ENCODE measurements around the gene SNAPC3. TPM values are rescaled to one million over a fixed set of nuclear protein-coding genes. Genes with fewer than 3 reads are reported as not detected.
A peak's percentile ranks its signal among the peaks of the same experiment; 100 is the strongest.

SNAPC3 gene
- 59.5 and 68.7 TPM in 2 replicates for total RNA-seq (ENCODE audit: low replicate concordance)

DNA sequence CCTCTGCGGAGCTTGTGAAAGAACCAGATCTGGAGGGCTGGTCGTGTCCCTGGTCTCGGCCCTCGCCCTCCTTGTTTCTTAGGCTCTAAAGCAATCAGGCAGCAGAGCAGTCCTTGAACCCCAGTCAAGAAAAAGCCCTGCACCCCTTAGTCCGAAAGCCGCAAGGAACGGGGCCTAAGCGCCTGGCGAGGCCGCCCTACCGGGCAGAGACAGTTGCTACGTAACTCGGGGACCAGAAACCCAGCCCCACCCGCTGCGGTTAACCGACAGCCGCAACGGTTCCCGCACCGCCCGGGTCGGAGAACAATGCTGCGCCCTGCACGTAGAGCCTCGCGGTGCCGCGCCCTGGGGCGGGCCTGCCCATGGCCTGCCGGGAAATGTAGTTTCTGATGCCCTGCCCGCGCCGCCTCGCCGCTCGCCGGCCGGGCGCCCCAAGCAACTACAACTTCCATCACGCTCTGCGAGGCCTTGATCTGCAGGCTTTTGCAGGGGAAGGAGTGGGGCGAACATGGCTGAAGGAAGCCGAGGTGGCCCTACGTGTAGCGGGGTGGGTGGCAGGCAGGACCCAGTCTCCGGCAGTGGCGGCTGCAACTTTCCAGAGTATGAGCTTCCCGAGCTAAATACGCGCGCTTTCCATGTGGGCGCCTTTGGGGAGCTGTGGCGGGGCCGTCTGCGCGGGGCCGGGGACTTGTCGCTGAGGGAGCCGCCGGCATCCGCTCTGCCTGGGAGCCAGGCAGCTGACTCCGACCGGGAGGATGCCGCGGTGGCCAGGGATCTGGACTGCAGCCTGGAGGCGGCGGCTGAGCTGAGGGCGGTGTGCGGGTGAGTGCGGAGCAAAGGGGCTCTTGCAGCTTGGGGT, at the start of gene SNAPC3:
Gene SNAPC3 (plus strand): TSS at position 505 of the 859 bp plus-strand sequence. CDS start 4 bp downstream, at position 509.
- Mint-ChIP-seq H3K27ac (peak within 1 kb of the TSS; percentile 98), H3K9me3 (no peaks in the 10 kb centered on the region), H3K27me3 (ENCODE audit: insufficient read depth, low read depth) (peaks cover 10% of the 10 kb centered on the region), H3K36me3 (peaks cover 24% of the 10 kb centered on the region), H3K4me1 (peaks cover 30% of the 10 kb centered on the region), H3K4me3 (peak within 1 kb of the TSS; percentile 99)
- DNase-seq (ENCODE audit: low spot score), result peak; percentile 97
- H3K4me2 ChIP-seq, result peak within 1 kb of the TSS; percentile 85
- H3K9ac ChIP-seq, result peak within 1 kb of the TSS; percentile 71
- H3K27me3 ChIP-seq, result no peaks in the 10 kb centered on the region
- H3K9me3 ChIP-seq (ENCODE audit: low read depth), result no peaks in the 10 kb centered on the region
- H3K79me2 ChIP-seq (ENCODE audit: low read depth), result peaks cover 50% of the 10 kb centered on the region
- peaks cover 5% of the 10 kb centered on the region for H3K36me3 ChIP-seq
- H3K4me3 ChIP-seq, result peak within 1 kb of the TSS; percentile 68
- no peak within 1 kb of the TSS for H3K27ac ChIP-seq
- peak within 1 kb of the TSS; percentile 16 for H2AFZ ChIP-seq (replicated peaks)
- H4K20me1 ChIP-seq (ENCODE audit: low read depth), result peaks cover 15% of the 10 kb centered on the region
- H3K4me1 ChIP-seq, result peaks cover 6% of the 10 kb centered on the region
- H3F3A ChIP-seq (ENCODE audit: low read depth), result no peaks in the 10 kb centered on the region
- peak; percentile 32 for TF ChIP-seq EZH2 (IDR thresholded peaks at IDR 0.05)
- TF ChIP-seq, protein P1, sequence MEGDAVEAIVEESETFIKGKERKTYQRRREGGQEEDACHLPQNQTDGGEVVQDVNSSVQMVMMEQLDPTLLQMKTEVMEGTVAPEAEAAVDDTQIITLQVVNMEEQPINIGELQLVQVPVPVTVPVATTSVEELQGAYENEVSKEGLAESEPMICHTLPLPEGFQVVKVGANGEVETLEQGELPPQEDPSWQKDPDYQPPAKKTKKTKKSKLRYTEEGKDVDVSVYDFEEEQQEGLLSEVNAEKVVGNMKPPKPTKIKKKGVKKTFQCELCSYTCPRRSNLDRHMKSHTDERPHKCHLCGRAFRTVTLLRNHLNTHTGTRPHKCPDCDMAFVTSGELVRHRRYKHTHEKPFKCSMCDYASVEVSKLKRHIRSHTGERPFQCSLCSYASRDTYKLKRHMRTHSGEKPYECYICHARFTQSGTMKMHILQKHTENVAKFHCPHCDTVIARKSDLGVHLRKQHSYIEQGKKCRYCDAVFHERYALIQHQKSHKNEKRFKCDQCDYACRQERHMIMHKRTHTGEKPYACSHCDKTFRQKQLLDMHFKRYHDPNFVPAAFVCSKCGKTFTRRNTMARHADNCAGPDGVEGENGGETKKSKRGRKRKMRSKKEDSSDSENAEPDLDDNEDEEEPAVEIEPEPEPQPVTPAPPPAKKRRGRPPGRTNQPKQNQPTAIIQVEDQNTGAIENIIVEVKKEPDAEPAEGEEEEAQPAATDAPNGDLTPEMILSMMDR (IDR thresholded peaks at IDR 0.05), result no peak

DNA sequence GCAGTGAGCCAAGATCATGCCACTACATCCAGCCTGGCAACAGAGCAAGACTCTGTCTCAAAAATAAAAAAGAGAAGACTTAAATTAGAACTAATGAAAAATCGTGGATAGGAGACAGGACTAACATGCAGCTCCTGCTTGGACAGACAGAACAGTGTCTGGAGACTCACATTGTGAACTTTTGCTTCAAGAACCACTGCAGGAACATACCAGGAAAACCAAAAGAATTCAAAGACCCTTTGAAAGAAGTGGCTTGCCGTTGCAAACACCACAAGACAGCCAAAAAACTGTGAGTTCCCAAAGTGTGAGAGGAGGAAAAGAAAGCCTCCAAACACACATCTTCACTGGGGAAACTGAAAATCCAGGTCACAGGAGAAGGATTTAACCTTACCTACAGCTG, 48.8 kb upstream of the SNAPC3 start:
- H3K27me3 ChIP-seq, result no peaks in the 10 kb centered on the region
- peak overlapping the region; percentile 57 for H2AFZ ChIP-seq (replicated peaks)
- no peaks in the 10 kb centered on the region for H4K20me1 ChIP-seq (ENCODE audit: low read depth)
- H3F3A ChIP-seq (ENCODE audit: low read depth), result no peaks in the 10 kb centered on the region
- no peak overlapping the region for H3K4me3 ChIP-seq
- H3K4me2 ChIP-seq, result no peak overlapping the region
- Mint-ChIP-seq H3K27ac (no peak overlapping the region), H3K4me1 (peaks cover 13% of the 10 kb centered on the region), H3K9me3 (peaks cover 9% of the 10 kb centered on the region), H3K36me3 (no peaks in the 10 kb centered on the region), H3K27me3 (ENCODE audit: insufficient read depth, low read depth) (peaks cover 11% of the 10 kb centered on the region), H3K4me3 (no peak overlapping the region)
- H3K27ac ChIP-seq, result no peak overlapping the region
- H3K9ac ChIP-seq, result no peak overlapping the region
- H3K9me3 ChIP-seq (ENCODE audit: low read depth), result no peaks in the 10 kb centered on the region
- H3K36me3 ChIP-seq, result no peaks in the 10 kb centered on the region
- TF ChIP-seq EZH2 (IDR thresholded peaks at IDR 0.05), result no peak
- no peak for TF ChIP-seq EZH2phosphoT487 (IDR thresholded peaks at IDR 0.05)
- TF ChIP-seq, protein P1 (IDR thresholded peaks at IDR 0.05), result no peak
- H3K79me2 ChIP-seq (ENCODE audit: low read depth), result no peaks in the 10 kb centered on the region
- DNase-seq (ENCODE audit: low spot score), result no peak
- H3K4me1 ChIP-seq, result no peaks in the 10 kb centered on the region

DNA sequence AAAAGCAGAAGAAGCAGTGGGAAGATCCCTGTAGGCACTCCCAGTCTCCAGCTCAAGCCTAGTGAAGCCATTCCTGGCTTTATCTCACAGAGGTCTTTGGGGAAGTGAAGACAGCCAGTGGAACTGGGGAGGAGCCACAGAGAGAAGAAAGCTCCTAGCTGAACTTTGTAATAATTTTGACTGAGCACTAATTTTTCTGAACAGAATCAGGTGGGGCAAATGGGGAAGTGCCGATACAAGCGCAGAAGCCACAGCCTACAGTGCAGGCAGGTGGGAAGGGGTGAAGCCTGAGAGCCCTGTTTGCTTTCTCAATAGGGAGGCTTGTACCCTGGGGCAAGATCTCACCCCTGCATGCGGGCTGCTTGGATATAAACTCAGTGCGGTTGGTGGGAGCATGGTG, 48.4 kb upstream of the SNAPC3 start:
- Histone ChIP-seq H4K20me1 (ENCODE audit: low read depth) (no peaks in the 10 kb centered on the region), H3K79me2 (ENCODE audit: low read depth) (no peaks in the 10 kb centered on the region), H3K36me3 (no peaks in the 10 kb centered on the region), H2AFZ (replicated peaks) (peak overlapping the region; percentile 57), H3K9ac (no peak overlapping the region), H3K9me3 (ENCODE audit: low read depth) (no peaks in the 10 kb centered on the region), H3K4me1 (no peaks in the 10 kb centered on the region), H3K27me3 (no peaks in the 10 kb centered on the region), H3K4me2 (no peak overlapping the region), H3K27ac (no peak overlapping the region), H3F3A (ENCODE audit: low read depth) (no peaks in the 10 kb centered on the region), H3K4me3 (no peak overlapping the region)
- Mint-ChIP-seq H3K36me3 (no peaks in the 10 kb centered on the region), H3K27me3 (ENCODE audit: insufficient read depth, low read depth) (peaks cover 11% of the 10 kb centered on the region), H3K9me3 (peaks cover 9% of the 10 kb centered on the region), H3K4me3 (no peak overlapping the region), H3K27ac (no peak overlapping the region), H3K4me1 (peaks cover 13% of the 10 kb centered on the region)
- TF ChIP-seq, protein P1 (IDR thresholded peaks at IDR 0.05), result no peak
- TF ChIP-seq EZH2phosphoT487 (IDR thresholded peaks at IDR 0.05) (no peak), EZH2 (IDR thresholded peaks at IDR 0.05) (no peak)
- DNase-seq (ENCODE audit: low spot score), result no peak

Data from neural progenitor cell (in vitro differentiated cells).